HepG2 (cell line): ENCODE results near the gene MRPL57. TPM values are rescaled to one million over a fixed set of nuclear protein-coding genes. Genes with fewer than 3 reads are reported as not detected.

ENCODE experiments used
- ATAC-seq: fragments of 200-7000 bp; cut with Tn5 transposase; 3 replicates; pipeline ENCODE4 v1.9.1; 2020; ENCODE audit warnings: mild to moderate bottlenecking, moderate library complexity
- BruUV-seq: library from RNA; stranded (reverse); fragments of 400-500 nt; replicated peaks from 2 replicates; lab custom pipeline; 2021; lab: Mats Ljungman, UMichigan
- CTCF ChIA-PET: fragments of 300-600 bp; formaldehyde crosslinking; extraction: SDS; loops from one replicate; lab custom pipeline; 2021; ENCODE audit warnings: low total read pairs, inconsistent platforms, low intra/inter-chr PET ratio; lab: Yijun Ruan, JAX
- POLR2A ChIA-PET: fragments of 350-600 bp; sonication (Branson Sonifier 250); formaldehyde crosslinking; loops from one replicate; lab custom pipeline; 2020; ENCODE audit warnings: antibody characterized with exemption, inconsistent platforms; lab: Yijun Ruan, JAX
- DNase-seq: peaks from one replicate; pipeline ENCODE4 v3.0.0-alpha.2; 2015; ENCODE audit warnings: low spot score
- FAIRE-seq: peaks from 3 replicates; lab custom pipeline; 2011; peaks lifted over from hg19 to GRCh38; lab: Jason Lieb, UNC
- H2AFZ ChIP-seq: one replicate; pipeline ENCODE4 v1.6.1; 2011; ENCODE audit warnings: low read length, inconsistent platforms
- H3K27ac ChIP-seq: fragments of 300-600 bp; 3 replicates; pipeline ENCODE4 v1.8.0; 2011; ENCODE audit warnings: mixed run types, mild to moderate bottlenecking, mixed read lengths, low read length, inconsistent platforms; ENCODE audit not compliant: insufficient read depth; ENCODE audit errors: extremely low read length
- H3K27me3 ChIP-seq, 2 experiments: fragments of 200-600 bp in 1 of 2; 2 replicates in 1 of 2; 3 replicates in 1 of 2; pipeline versions ENCODE4 v1.6.0 to v1.8.0; 2011; ENCODE audit warnings: low read length in 2 of 2, mild to moderate bottlenecking in 2 of 2, moderate library complexity in 2 of 2, inconsistent platforms in 1 of 2; ENCODE audit not compliant: insufficient read depth in 2 of 2, control insufficient read depth in 1 of 2
- H3K36me3 ChIP-seq, 2 experiments: fragments of 200-600 bp in 1 of 2; replicated peaks in 1 of 2; 2 replicates in 1 of 2; 3 replicates in 1 of 2; pipeline versions ENCODE4 v1.5.1 to v1.8.0; 2011; ENCODE audit warnings: low read length in 2 of 2, inconsistent platforms in 1 of 2; ENCODE audit not compliant: insufficient read depth in 2 of 2, control insufficient read depth in 1 of 2
- H3K4me1 ChIP-seq: 2 replicates; pipeline ENCODE4 v1.5.1; 2012; ENCODE audit warnings: low read length, inconsistent platforms; ENCODE audit not compliant: insufficient read depth
- H3K4me2 ChIP-seq: 2 replicates; pipeline ENCODE4 v1.6.0; 2011; ENCODE audit warnings: low read depth, low read length, inconsistent platforms
- H3K4me3 ChIP-seq, 3 experiments: fragments of 200-600 bp in 1 of 3; sonication (generic), shearing (Covaris generic) in 1 of 3; replicated peaks in 1 of 3; 2 replicates each; pipeline ENCODE4 v1.5.1; 2011 to 2016; ENCODE audit warnings: low read length in 3 of 3, inconsistent platforms in 2 of 3, low read depth in 2 of 3, mild to moderate bottlenecking in 2 of 3, control low read depth in 1 of 3, mixed read lengths in 1 of 3; ENCODE audit not compliant: insufficient read depth in 1 of 3
- H3K79me2 ChIP-seq: one replicate; pipeline ENCODE4 v1.6.1; 2011; ENCODE audit warnings: low read length, inconsistent platforms; ENCODE audit not compliant: insufficient read depth
- H3K9ac ChIP-seq: 2 replicates; pipeline ENCODE4 v1.6.0; 2011; ENCODE audit warnings: mild to moderate bottlenecking, low read depth, low read length, inconsistent platforms; ENCODE audit not compliant: insufficient read depth
- H3K9me3 ChIP-seq: 2 replicates; pipeline ENCODE4 v1.5.1; 2012; ENCODE audit warnings: mild to moderate bottlenecking, low read length
- H4K20me1 ChIP-seq: 2 replicates; pipeline ENCODE4 v1.6.0; 2011; ENCODE audit warnings: inconsistent platforms, mild to moderate bottlenecking, low read length, moderate library complexity; ENCODE audit not compliant: insufficient read depth
- ARNT ChIP-seq: fragments of 450-650 bp; IDR thresholded peaks from 2 replicates; pipeline ENCODE4 v1.6.1; 2017
- IKZF4 ChIP-seq: sonication (generic); formaldehyde crosslinking; IDR thresholded peaks from 2 replicates; pipeline ENCODE4 v1.5.1; 2020; ENCODE audit warnings: borderline replicate concordance, mild to moderate bottlenecking, low read depth, missing genetic modification reagents; ENCODE audit errors: not compliant biosample characterization
- ISX ChIP-seq: sonication (generic); formaldehyde crosslinking; conservative IDR thresholded peaks from 2 replicates; pipeline ENCODE4 v1.5.0; 2020; ENCODE audit warnings: missing genetic modification reagents
- KLF11 ChIP-seq: IDR thresholded peaks from 2 replicates; pipeline ENCODE4 v1.6.1; 2016; ENCODE audit warnings: missing compliant biosample characterization
- MAFG ChIP-seq: sonication (generic); formaldehyde crosslinking; IDR thresholded peaks from 2 replicates; pipeline ENCODE4 v1.5.1; 2020; ENCODE audit warnings: mild to moderate bottlenecking, missing genetic modification reagents
- MTA1 ChIP-seq: sonication (generic); formaldehyde crosslinking; IDR thresholded peaks from 2 replicates; pipeline ENCODE4 v1.4.0; 2020; ENCODE audit warnings: missing genetic modification reagents, mild to moderate bottlenecking, borderline replicate concordance
- SMARCE1 ChIP-seq: fragments of 450-650 bp; IDR thresholded peaks from 2 replicates; pipeline ENCODE4 v1.6.1; 2017; ENCODE audit warnings: borderline replicate concordance
- SOX5 ChIP-seq: IDR thresholded peaks from 2 replicates; pipeline ENCODE4 v1.6.1; 2016; ENCODE audit warnings: borderline replicate concordance
- ZBTB8A ChIP-seq: sonication (generic); formaldehyde crosslinking; IDR thresholded peaks from 2 replicates; pipeline ENCODE4 v1.4.0; 2020; ENCODE audit warnings: mild to moderate bottlenecking, low read depth, missing genetic modification reagents, borderline replicate concordance
- ZFYVE20 ChIP-seq: sonication (generic); formaldehyde crosslinking; IDR thresholded peaks from 2 replicates; pipeline ENCODE4 v1.8.0; 2023; ENCODE audit warnings: low read depth, mild to moderate bottlenecking, moderate library complexity, missing genetic modification reagents, borderline replicate concordance
- ZNF20 ChIP-seq: sonication (generic); formaldehyde crosslinking; IDR thresholded peaks from 2 replicates; pipeline ENCODE4 v1.4.0; 2020; ENCODE audit warnings: mild to moderate bottlenecking, moderate library complexity, missing genetic modification reagents
- ZNF451 ChIP-seq: sonication (generic); formaldehyde crosslinking; IDR thresholded peaks from 2 replicates; pipeline ENCODE4 v1.5.0; 2020; ENCODE audit warnings: mild to moderate bottlenecking, missing genetic modification reagents
- ZNF674 ChIP-seq: sonication (generic); formaldehyde crosslinking; IDR thresholded peaks from 2 replicates; pipeline ENCODE4 v1.5.0; 2020; ENCODE audit warnings: low read depth, mild to moderate bottlenecking, missing genetic modification reagents
- WGBS: methylation state at CpG from one replicate; pipeline ENCODE4 v1.1.6; 2017; ENCODE audit warnings: low lambda C conversion rate; 5-methylcytosine and 5-hydroxymethylcytosine counted together
- in situ Hi-C: cut with HindIII; loops from 2 replicates; pipeline ENCODE4 v1.10.0; 2017; ENCODE audit warnings: low pct_unique_long_range_greater_than_20kb; ENCODE audit not compliant: extremely low pct_ligation_motif_present
- intact Hi-C: fragments of 100-400 bp; cut with micrococcal nuclease; formaldehyde crosslinking; loops from one replicate; pipeline ENCODE4 v1.10.0; 2022; ENCODE audit not compliant: unreplicated experiment
- polyA plus RNA-seq, 8 experiments: library from polyadenylated mRNA; depleted of rRNA in 3 of 8; stranded (reverse) in 7 of 8; unstranded in 1 of 8; fragments of >200 nt; fragmentation: Illumina TruSeq in 4 of 8; extraction: Trizol in 4 of 8; gene quantifications; 2 replicates each; pipeline versions ENCODE4 v1.2.1 to v1.2.3, GENCODE V29; 2011 to 2016; ENCODE audit warnings: low read depth in 4 of 8, missing spikeins in 1 of 8, mixed read lengths in 1 of 8; ENCODE audit not compliant: insufficient read depth in 1 of 8
- total RNA-seq, 5 experiments: library from RNA; depleted of rRNA; stranded (reverse); fragments of >200 nt; fragmentation: Illumina TruSeq; extraction: Trizol; gene quantifications; 2 replicates each; pipeline ENCODE4 v1.2.3, GENCODE V29; 2016; ENCODE audit warnings: low read depth in 1 of 5
- TF ChIP-seq, protein P1 (sequence below): sonication (generic); formaldehyde crosslinking; IDR thresholded peaks from 2 replicates; pipeline ENCODE4 v1.5.0; 2020; ENCODE audit warnings: mild to moderate bottlenecking, missing genetic modification reagents, borderline replicate concordance
- TF ChIP-seq, protein P2 (sequence below): sonication (generic); formaldehyde crosslinking; IDR thresholded peaks from 2 replicates; pipeline ENCODE4 v1.5.0; 2020; ENCODE audit warnings: mild to moderate bottlenecking, missing genetic modification reagents
- TF ChIP-seq, protein P3 (sequence below): sonication (generic); formaldehyde crosslinking; conservative IDR thresholded peaks from 2 replicates; pipeline ENCODE4 v1.4.0; 2020; ENCODE audit warnings: mild to moderate bottlenecking, missing genetic modification reagents, moderate library complexity

MRPL57 gene
- total and polyA plus RNA-seq, 2 of the 13 experiments (the other 11 are each of a cell fraction or from before 2014, with no cell fraction given): 19.5 to 35.2 TPM

DNA sequence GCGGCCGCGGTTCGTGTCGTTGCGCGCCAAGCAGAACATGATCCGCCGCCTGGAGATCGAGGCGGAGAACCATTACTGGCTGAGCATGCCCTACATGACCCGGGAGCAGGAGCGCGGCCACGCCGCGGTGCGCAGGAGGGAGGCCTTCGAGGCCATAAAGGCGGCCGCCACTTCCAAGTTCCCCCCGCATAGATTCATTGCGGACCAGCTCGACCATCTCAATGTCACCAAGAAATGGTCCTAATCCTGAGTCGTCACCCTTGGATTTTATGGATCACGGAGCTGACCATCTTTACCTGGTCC is 475 bp downstream of the MRPL57 start:
- intact Hi-C loops: loop anchor here (2.0 kb wide), 1 partner anchor 66 kb away; no protein-coding TSS in a partner anchor
- H3K4me1 ChIP-seq: peaks cover 52% of the 10 kb centered on the region
- peak overlapping the region; percentile 94 for H3K9ac ChIP-seq
- H3K4me3 ChIP-seq: peak overlapping the region; percentile 77 to 99 (median 95)
- H3K36me3 ChIP-seq: no peaks in the 10 kb centered on the region
- H3K27me3 ChIP-seq: no peaks in the 10 kb centered on the region; a peak in 3 of 5 replicates
- ATAC-seq (peak; percentile 42), FAIRE-seq (no peak), DNase-seq (no peak)
- POLR2A ChIA-PET: interaction anchor here (0.9 to 2.1 kb wide), 17 partner anchors 8 to 289 kb away, joined by 3 to 15 read pairs (median 3); partner anchors contain the start of genes LATS2, XPO4 and ZDHHC20
- no peak overlapping the region for H2AFZ ChIP-seq
- H3K4me2 ChIP-seq: peak overlapping the region; percentile 83
- BruUV-seq: TSS peak; percentile 87
- peaks cover 5% of the 10 kb centered on the region; the same call in 1 of the 2 replicates for H4K20me1 ChIP-seq
- CTCF ChIA-PET: no interaction called here
- H3K79me2 ChIP-seq: peaks cover 50% of the 10 kb centered on the region
- no peaks in the 10 kb centered on the region for H3K9me3 ChIP-seq
- WGBS: 0% methylated on average over 16 of the region's 26 CpGs
- H3K27ac ChIP-seq: peak overlapping the region; percentile 92
- in situ Hi-C loops: loop anchor here (10.0 kb wide), 1 partner anchor 232 kb away; no protein-coding TSS in a partner anchor
- TF ChIP-seq ZBTB8A (CRISPR knock-in tag) (no peak), ZNF20 (CRISPR knock-in tag) (no peak), ZNF674 (CRISPR knock-in tag) (no peak), ISX (0 out of 2 replicates have a peak, but pooled peaks have one; percentile 41), ARNT (no peak), KLF11 (CRISPR knock-in tag) (no peak), SMARCE1 (no peak), ZNF451 (CRISPR knock-in tag) (peak; percentile 8; the same call in 1 of the 2 replicates), ZFYVE20 (CRISPR knock-in tag) (peak; percentile 83; the same call in 1 of the 2 replicates), IKZF4 (CRISPR knock-in tag) (no peak), MTA1 (CRISPR knock-in tag) (0 out of 2 replicates have a peak, but pooled peaks have one; percentile 7), MAFG (CRISPR knock-in tag) (no peak), SOX5 (CRISPR knock-in tag) (0 out of 2 replicates have a peak, but pooled peaks have one; percentile 13)
- TF ChIP-seq, protein P1, sequence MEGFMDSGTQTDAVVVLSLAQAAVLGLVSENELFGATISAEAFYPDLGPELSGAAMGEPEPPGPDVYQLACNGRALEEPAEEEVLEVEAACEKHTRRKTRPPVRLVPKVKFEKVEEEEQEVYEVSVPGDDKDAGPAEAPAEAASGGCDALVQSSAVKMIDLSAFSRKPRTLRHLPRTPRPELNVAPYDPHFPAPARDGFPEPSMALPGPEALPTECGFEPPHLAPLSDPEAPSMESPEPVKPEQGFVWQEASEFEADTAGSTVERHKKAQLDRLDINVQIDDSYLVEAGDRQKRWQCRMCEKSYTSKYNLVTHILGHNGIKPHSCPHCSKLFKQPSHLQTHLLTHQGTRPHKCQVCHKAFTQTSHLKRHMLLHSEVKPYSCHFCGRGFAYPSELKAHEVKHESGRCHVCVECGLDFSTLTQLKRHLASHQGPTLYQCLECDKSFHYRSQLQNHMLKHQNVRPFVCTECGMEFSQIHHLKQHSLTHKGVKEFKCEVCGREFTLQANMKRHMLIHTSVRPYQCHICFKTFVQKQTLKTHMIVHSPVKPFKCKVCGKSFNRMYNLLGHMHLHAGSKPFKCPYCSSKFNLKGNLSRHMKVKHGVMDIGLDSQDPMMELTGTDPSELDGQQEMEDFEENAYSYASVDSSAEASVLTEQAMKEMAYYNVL (CRISPR knock-in tag): no peak
- TF ChIP-seq, protein P2, sequence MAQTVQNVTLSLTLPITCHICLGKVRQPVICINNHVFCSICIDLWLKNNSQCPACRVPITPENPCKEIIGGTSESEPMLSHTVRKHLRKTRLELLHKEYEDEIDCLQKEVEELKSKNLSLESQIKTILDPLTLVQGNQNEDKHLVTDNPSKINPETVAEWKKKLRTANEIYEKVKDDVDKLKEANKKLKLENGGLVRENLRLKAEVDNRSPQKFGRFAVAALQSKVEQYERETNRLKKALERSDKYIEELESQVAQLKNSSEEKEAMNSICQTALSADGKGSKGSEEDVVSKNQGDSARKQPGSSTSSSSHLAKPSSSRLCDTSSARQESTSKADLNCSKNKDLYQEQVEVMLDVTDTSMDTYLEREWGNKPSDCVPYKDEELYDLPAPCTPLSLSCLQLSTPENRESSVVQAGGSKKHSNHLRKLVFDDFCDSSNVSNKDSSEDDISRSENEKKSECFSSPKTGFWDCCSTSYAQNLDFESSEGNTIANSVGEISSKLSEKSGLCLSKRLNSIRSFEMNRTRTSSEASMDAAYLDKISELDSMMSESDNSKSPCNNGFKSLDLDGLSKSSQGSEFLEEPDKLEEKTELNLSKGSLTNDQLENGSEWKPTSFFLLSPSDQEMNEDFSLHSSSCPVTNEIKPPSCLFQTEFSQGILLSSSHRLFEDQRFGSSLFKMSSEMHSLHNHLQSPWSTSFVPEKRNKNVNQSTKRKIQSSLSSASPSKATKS (CRISPR knock-in tag): no peak
- TF ChIP-seq, protein P3, sequence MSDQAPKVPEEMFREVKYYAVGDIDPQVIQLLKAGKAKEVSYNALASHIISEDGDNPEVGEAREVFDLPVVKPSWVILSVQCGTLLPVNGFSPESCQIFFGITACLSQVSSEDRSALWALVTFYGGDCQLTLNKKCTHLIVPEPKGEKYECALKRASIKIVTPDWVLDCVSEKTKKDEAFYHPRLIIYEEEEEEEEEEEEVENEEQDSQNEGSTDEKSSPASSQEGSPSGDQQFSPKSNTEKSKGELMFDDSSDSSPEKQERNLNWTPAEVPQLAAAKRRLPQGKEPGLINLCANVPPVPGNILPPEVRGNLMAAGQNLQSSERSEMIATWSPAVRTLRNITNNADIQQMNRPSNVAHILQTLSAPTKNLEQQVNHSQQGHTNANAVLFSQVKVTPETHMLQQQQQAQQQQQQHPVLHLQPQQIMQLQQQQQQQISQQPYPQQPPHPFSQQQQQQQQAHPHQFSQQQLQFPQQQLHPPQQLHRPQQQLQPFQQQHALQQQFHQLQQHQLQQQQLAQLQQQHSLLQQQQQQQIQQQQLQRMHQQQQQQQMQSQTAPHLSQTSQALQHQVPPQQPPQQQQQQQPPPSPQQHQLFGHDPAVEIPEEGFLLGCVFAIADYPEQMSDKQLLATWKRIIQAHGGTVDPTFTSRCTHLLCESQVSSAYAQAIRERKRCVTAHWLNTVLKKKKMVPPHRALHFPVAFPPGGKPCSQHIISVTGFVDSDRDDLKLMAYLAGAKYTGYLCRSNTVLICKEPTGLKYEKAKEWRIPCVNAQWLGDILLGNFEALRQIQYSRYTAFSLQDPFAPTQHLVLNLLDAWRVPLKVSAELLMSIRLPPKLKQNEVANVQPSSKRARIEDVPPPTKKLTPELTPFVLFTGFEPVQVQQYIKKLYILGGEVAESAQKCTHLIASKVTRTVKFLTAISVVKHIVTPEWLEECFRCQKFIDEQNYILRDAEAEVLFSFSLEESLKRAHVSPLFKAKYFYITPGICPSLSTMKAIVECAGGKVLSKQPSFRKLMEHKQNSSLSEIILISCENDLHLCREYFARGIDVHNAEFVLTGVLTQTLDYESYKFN (CRISPR knock-in tag): 0 out of 2 replicates have a peak, but pooled peaks have one; percentile 11
